Smooth muscle cell (in vitro differentiated cells): Measurements from ENCODE around the gene CEP250. TPM values are rescaled to one million over a fixed set of nuclear protein-coding genes. Genes with fewer than 3 reads are reported as not detected.
A peak's percentile ranks its signal among the peaks of the same experiment; 100 is the strongest.

Experiments used
- DNase-seq: peaks from one replicate; lab custom pipeline; 2025; ENCODE audit not compliant: unreplicated experiment; lab: John Stamatoyannopoulos, UW
- H2AFZ ChIP-seq: fragments of 200-600 bp; sonication (generic); 2 replicates; pipeline ENCODE4 v1.6.0; 2016; ENCODE audit warnings: antibody characterized with exemption, low read depth, mild to moderate bottlenecking
- H3F3A ChIP-seq: fragments of 200-600 bp; sonication (generic); 2 replicates; pipeline ENCODE4 v1.6.0; 2017; ENCODE audit warnings: antibody characterized with exemption, low read depth
- H3K27ac ChIP-seq: fragments of 200-600 bp; sonication (generic); 2 replicates; pipeline ENCODE4 v1.5.1; 2016; ENCODE audit warnings: low read depth, mild to moderate bottlenecking
- H3K27me3 ChIP-seq: fragments of 200-600 bp; sonication (generic); 2 replicates; pipeline ENCODE4 v1.6.1; 2016; ENCODE audit warnings: low read depth, mild to moderate bottlenecking
- H3K36me3 ChIP-seq: fragments of 200-600 bp; sonication (generic); 2 replicates; pipeline ENCODE4 v1.5.1; 2016; ENCODE audit warnings: low read depth
- H3K4me1 ChIP-seq: fragments of 200-600 bp; sonication (generic); 2 replicates; pipeline ENCODE4 v1.5.1; 2016; ENCODE audit warnings: low read depth
- H3K4me2 ChIP-seq: fragments of 200-600 bp; sonication (generic); 2 replicates; pipeline ENCODE4 v1.6.0; 2016; ENCODE audit warnings: mild to moderate bottlenecking
- H3K4me3 ChIP-seq: fragments of 200-600 bp; sonication (generic); 2 replicates; pipeline ENCODE4 v1.5.1; 2016; ENCODE audit warnings: mild to moderate bottlenecking
- H3K79me2 ChIP-seq: fragments of 200-600 bp; sonication (generic); 2 replicates; pipeline ENCODE4 v1.6.0; 2016; ENCODE audit warnings: low read depth, mild to moderate bottlenecking
- H3K9ac ChIP-seq: fragments of 200-600 bp; sonication (generic); 2 replicates; pipeline ENCODE4 v1.6.0; 2016; ENCODE audit warnings: low read depth
- H3K9me3 ChIP-seq: fragments of 200-600 bp; sonication (generic); replicated peaks from 2 replicates; pipeline ENCODE4 v1.5.1; 2016; ENCODE audit warnings: low read depth
- H4K20me1 ChIP-seq: fragments of 200-600 bp; sonication (generic); 2 replicates; pipeline ENCODE4 v1.6.0; 2016; ENCODE audit warnings: low read depth
- CTCF ChIP-seq: fragments of 200-600 bp; sonication (generic); IDR thresholded peaks from 2 replicates; pipeline ENCODE4 v1.5.1; 2017; ENCODE audit warnings: borderline replicate concordance, mild to moderate bottlenecking, antibody characterized with exemption; ENCODE audit not compliant: insufficient read depth, poor library complexity, severe bottlenecking
- WGBS: methylation state at CpG from one replicate; pipeline ENCODE4 v1.1.7; 2016; ENCODE audit warnings: low lambda C conversion rate; 5-methylcytosine and 5-hydroxymethylcytosine counted together
- polyA plus RNA-seq: library from polyadenylated mRNA; unstranded; fragments of >200 nt; fragmentation: Nextera tagmentation; extraction: Ambion mirVana; gene quantifications from 2 replicates; pipeline ENCODE4 v1.2.1, GENCODE V29; 2016
- total RNA-seq: library from RNA; depleted of rRNA; stranded (reverse); fragments of >200 nt; gene quantifications from 2 replicates; pipeline ENCODE4 v1.2.3, GENCODE V29; 2014

CEP250 gene
- total and polyA plus RNA-seq, 2 experiments from 2014 or later = 16.0 to 22.1 TPM

GRCh38 chr20:35541118-35541782 lies 85.9 kb downstream of the CEP250 start:
- no peak for DNase-seq
- Histone ChIP-seq H3K4me1 (peaks cover 7% of the 10 kb centered on the region), H3K4me3 (peak overlapping the region; percentile 75), H3K79me2 (no peaks in the 10 kb centered on the region), H2AFZ (peak overlapping the region; percentile 56), H3K36me3 (no peaks in the 10 kb centered on the region), H3K9me3 (no peaks in the 10 kb centered on the region), H3K27me3 (no peaks in the 10 kb centered on the region), H3K4me2 (peak overlapping the region; percentile 91), H3K9ac (no peak overlapping the region), H3F3A (peaks cover 4% of the 10 kb centered on the region), H3K27ac (no peak overlapping the region), H4K20me1 (no peaks in the 10 kb centered on the region)
- 11% methylated on average over 13 of the region's 13 CpGs for WGBS
- no peak for TF ChIP-seq CTCF

- Histone ChIP-seq H3K9me3 (no peaks in the 10 kb centered on the region), H3K36me3 (no peaks in the 10 kb centered on the region), H3K27ac (peak within 1 kb of the TSS; percentile 65), H3K27me3 (no peaks in the 10 kb centered on the region), H3K9ac (peak within 1 kb of the TSS; percentile 90), H2AFZ (peak within 1 kb of the TSS; percentile 56), H3K4me1 (peaks cover 7% of the 10 kb centered on the region), H3K4me2 (peak within 1 kb of the TSS; percentile 91), H4K20me1 (no peaks in the 10 kb centered on the region), H3K4me3 (peak within 1 kb of the TSS; percentile 75), H3K79me2 (no peaks in the 10 kb centered on the region), H3F3A (peaks cover 4% of the 10 kb centered on the region)
- no peak for TF ChIP-seq CTCF
- 5% methylated on average over 50 of the region's 57 CpGs for WGBS
- peak; percentile 91 for DNase-seq
Measured at GRCh38 chr20:35541783-35542662, 86.6 kb downstream of the CEP250 start, which contains the start of gene ERGIC3. ERGIC3 (plus strand) TSS chr20:35542078; CDS start chr20:35542098, 20 bp downstream.

GRCh38 chr20:35542990-35543389 lies 87.6 kb downstream of the CEP250 start:
- no peaks in the 10 kb centered on the region for H4K20me1 ChIP-seq
- peaks cover 4% of the 10 kb centered on the region for H3F3A ChIP-seq
- no peaks in the 10 kb centered on the region for H3K79me2 ChIP-seq
- no peak overlapping the region for H3K9ac ChIP-seq
- 100% methylated on average over 1 of the region's 1 CpG for WGBS
- no peak overlapping the region for H3K27ac ChIP-seq
- H3K4me3 ChIP-seq = peak overlapping the region; percentile 75
- peak overlapping the region; percentile 91 for H3K4me2 ChIP-seq
- no peaks in the 10 kb centered on the region for H3K9me3 ChIP-seq
- no peak for DNase-seq
- no peak for TF ChIP-seq CTCF
- H2AFZ ChIP-seq = no peak overlapping the region
- no peaks in the 10 kb centered on the region for H3K36me3 ChIP-seq
- H3K4me1 ChIP-seq = peaks cover 7% of the 10 kb centered on the region
- H3K27me3 ChIP-seq = no peaks in the 10 kb centered on the region
